NCI-H748 (cell line): ENCODE measurements around the gene MYOZ3.
A peak's percentile ranks its signal among the peaks of the same experiment; 100 is the strongest.

Experiments
- DNase-seq: peaks from one replicate; lab custom pipeline; 2025; ENCODE audit not compliant: unreplicated experiment; lab: John Stamatoyannopoulos, UW

Gene MYOZ3

GRCh38 chr5:150658699-150659265, 2.3 kb upstream of the MYOZ3 start:
- DNase-seq, result no peak

- DNase-seq, result no peak
Observed at GRCh38 chr5:150659360-150660107, 1.5 kb upstream of the MYOZ3 start.

GRCh38 chr5:150660108-150660831, 781 bp upstream of the MYOZ3 start:
- DNase-seq, result no peak

GRCh38 chr5:150661821-150662596, 958 bp downstream of the MYOZ3 start:
- no peak for DNase-seq

- DNase-seq, result no peak
Observed at GRCh38 chr5:150662731-150663516, 1.9 kb downstream of the MYOZ3 start.

- DNase-seq, result no peak
Observed at GRCh38 chr5:150663936-150664335, 2.9 kb downstream of the MYOZ3 start.

- peak; percentile 17 for DNase-seq
Observed at GRCh38 chr5:150665044-150665443, 4.0 kb downstream of the MYOZ3 start.

GRCh38 chr5:150670275-150670947, 9.4 kb downstream of the MYOZ3 start:
- DNase-seq, result no peak

GRCh38 chr5:150670948-150671310, 9.9 kb downstream of the MYOZ3 start:
- no peak for DNase-seq

GRCh38 chr5:150671509-150672236, 10.6 kb downstream of the MYOZ3 start:
- no peak for DNase-seq

- no peak for DNase-seq
Observed at GRCh38 chr5:150672237-150672883, 11.3 kb downstream of the MYOZ3 start.

- DNase-seq, result no peak
Observed at GRCh38 chr5:150672884-150673275, 11.8 kb downstream of the MYOZ3 start.

- no peak for DNase-seq
Observed at GRCh38 chr5:150674341-150674821, 13.3 kb downstream of the MYOZ3 start.

GRCh38 chr5:150675069-150675468, 14.0 kb downstream of the MYOZ3 start:
- no peak for DNase-seq

- DNase-seq, result no peak
Observed at GRCh38 chr5:150676578-150676977, 15.5 kb downstream of the MYOZ3 start.

- DNase-seq, result no peak
Observed at GRCh38 chr5:150689120-150689519, 28.1 kb downstream of the MYOZ3 start.

GRCh38 chr5:150690760-150691159, 29.7 kb downstream of the MYOZ3 start:
- no peak for DNase-seq

- no peak for DNase-seq
Observed at GRCh38 chr5:150692276-150692675, 31.2 kb downstream of the MYOZ3 start.

- DNase-seq, result no peak
Observed at GRCh38 chr5:150694612-150695011, 33.6 kb downstream of the MYOZ3 start.
